ENCODE data around the gene TPM1. TPM values are rescaled to one million over a fixed set of nuclear protein-coding genes. Genes with fewer than 3 reads are reported as not detected.

Gene TPM1
- total and polyA plus RNA-seq, 10 of the 15 experiments (the other 5 are each of a cell fraction or from before 2014, with no cell fraction given), result 0.43 to 10.0 (median 2.4) TPM

- DNase-seq (ENCODE audit: low read depth, low spot score) (no peak), FAIRE-seq (no peak), ATAC-seq (no peak)
- no peaks in the 10 kb centered on the region for H3K79me2 ChIP-seq (ENCODE audit: control insufficient read depth, insufficient read depth, low read length)
- no peak overlapping the region for H3K4me2 ChIP-seq (ENCODE audit: control insufficient read depth, insufficient read depth)
- H3K4me3 ChIP-seq, result no peak overlapping the region
- H3K27ac ChIP-seq (ENCODE audit: control insufficient read depth, insufficient read depth), result no peak overlapping the region
- no peaks in the 10 kb centered on the region for H3K9me3 ChIP-seq (replicated peaks; ENCODE audit: control insufficient read depth, insufficient read depth, low read length)
- RAD21 ChIA-PET (ENCODE audit: unreplicated experiment), result interaction anchor here (0.6 to 1.7 kb wide), 2 partner anchors 10 to 1109 kb away, joined by 3 to 4 read pairs; partner anchors contain the start of gene PPIB
- CTCF ChIA-PET, result interaction anchor here (0.6 to 1.5 kb wide), 2 partner anchors 41 to 634 kb away, joined by 3 to 4 read pairs; no protein-coding TSS in a partner anchor
- H3K9ac ChIP-seq (ENCODE audit: control insufficient read depth, insufficient read depth, low read length), result no peak overlapping the region
- H3K36me3 ChIP-seq (ENCODE audit: control insufficient read depth in 2 of 2, insufficient read depth in 2 of 2, low read length in 1 of 2), result no peaks in the 10 kb centered on the region
- no peaks in the 10 kb centered on the region for H4K20me1 ChIP-seq (ENCODE audit: control insufficient read depth, insufficient read depth)
- POLR2A ChIA-PET, result interaction anchor here (1.7 kb wide), 1 partner anchor 10 kb away, joined by 3 read pairs; no protein-coding TSS in a partner anchor
- WGBS (ENCODE audit: insufficient coverage, insufficient replicate concordance, low lambda C conversion rate, missing lambda C conversion rate), result 67% methylated on average over 7 of the region's 7 CpGs
- no peak for TF ChIP-seq BCLAF1 (IDR thresholded peaks at IDR 0.05)
- no peak for TF ChIP-seq CHD2 (IDR thresholded peaks at IDR 0.05; ENCODE audit: borderline replicate concordance, low read depth, low read length)
- TF ChIP-seq RAD21 (IDR thresholded peaks at IDR 0.05; ENCODE audit: insufficient read depth, low read depth, low read length), result no peak
- TF ChIP-seq MTA3 (IDR thresholded peaks at IDR 0.05; ENCODE audit: borderline replicate concordance, low read length), result no peak
- TF ChIP-seq YBX1 (IDR thresholded peaks at IDR 0.05), result no peak
- no peak for TF ChIP-seq ELK1 (IDR thresholded peaks at IDR 0.05; ENCODE audit: low read depth, low read length)
- no peak for TF ChIP-seq MXI1 (IDR thresholded peaks at IDR 0.05; ENCODE audit: low read depth, low read length)
- no peak for TF ChIP-seq ASH2L (IDR thresholded peaks at IDR 0.05; ENCODE audit: borderline replicate concordance, low read depth)
- TF ChIP-seq JUNB (IDR thresholded peaks at IDR 0.05), result no peak
- no peak for TF ChIP-seq ZZZ3 (IDR thresholded peaks at IDR 0.05; ENCODE audit: control insufficient read depth, insufficient read length, low read depth)
- no peak for TF ChIP-seq ZNF687 (IDR thresholded peaks at IDR 0.05)
- no peak for TF ChIP-seq IRF4 (IDR thresholded peaks at IDR 0.05; ENCODE audit: low read depth, low read length)
- TF ChIP-seq NFIC (IDR thresholded peaks at IDR 0.05; ENCODE audit: low read depth, low read length), result no peak
- TF ChIP-seq ATF7 (IDR thresholded peaks at IDR 0.05; ENCODE audit: low read depth), result no peak
- no peak for TF ChIP-seq BCL11A (IDR thresholded peaks at IDR 0.05; ENCODE audit: low read depth, low read length)
- H3K27me3 ChIP-seq (replicated peaks in 1 of 2; ENCODE audit: control insufficient read depth in 2 of 2, insufficient read depth in 2 of 2, low read length in 1 of 2), result no peaks in the 10 kb centered on the region
- no TSS peak for BruUV-seq (replicated peaks)
- H2AFZ ChIP-seq (ENCODE audit: control insufficient read depth, low read depth, low read length), result no peak overlapping the region
- intact Hi-C loops (cut with micrococcal nuclease; ENCODE audit: unreplicated experiment), result no loop called here
- peaks cover 6% of the 10 kb centered on the region; the same call in 1 of the 2 replicates for H3K4me1 ChIP-seq (ENCODE audit: control insufficient read depth, insufficient read depth, low read length)
- in situ Hi-C loops (cut with MboI), result no loop called here
- SMC1A ChIA-PET (ENCODE audit: uncharacterized antibody, unreplicated experiment), result interaction anchor here (1.1 kb wide), 1 partner anchor 12 kb away, joined by 3 read pairs; no protein-coding TSS in a partner anchor
These were observed 10.6 kb downstream of the TPM1 start for GRCh38 chr15:63052961-63053698.

All from GM12878 (cell line).